HEK293 (cell line): ENCODE data around the gene ATP4A.

Experiments
- CTCF ChIA-PET: fragments of 350-600 bp; formaldehyde crosslinking; extraction: SDS; loops from one replicate; lab custom pipeline; 2021; ENCODE audit warnings: antibody characterized with exemption; lab: Yijun Ruan, JAX
- POLR2A ChIA-PET: fragments of 300-600 bp; formaldehyde crosslinking; extraction: SDS; loops from one replicate; lab custom pipeline; 2020; ENCODE audit warnings: antibody characterized with exemption, inconsistent platforms; lab: Yijun Ruan, JAX
- H3K27ac ChIP-seq: fragments of 200-500 bp; sonication (Bioruptor generic); 2 replicates; pipeline ENCODE4 v1.5.1; 2014; ENCODE audit warnings: low read depth, low read length, control low read depth, inconsistent platforms; ENCODE audit errors: extremely low read depth
- H3K36me3 ChIP-seq, 2 experiments: fragments of 200-500 bp in 1 of 2; sonication (Bioruptor generic) in 1 of 2; 1 replicate in 1 of 2; 2 replicates in 1 of 2; pipeline ENCODE4 v1.5.1; 2014 to 2017; ENCODE audit warnings: inconsistent platforms in 2 of 2, low read length in 2 of 2; ENCODE audit not compliant: control insufficient read depth in 2 of 2, insufficient read depth in 1 of 2
- H3K4me1 ChIP-seq: fragments of 200-500 bp; sonication (Bioruptor generic); 2 replicates; pipeline ENCODE4 v1.5.1; 2014; ENCODE audit warnings: mild to moderate bottlenecking, low read length, inconsistent platforms; ENCODE audit not compliant: control insufficient read depth, insufficient read depth
- H3K4me3 ChIP-seq: 2 replicates; pipeline ENCODE4 v1.5.1; 2011; ENCODE audit warnings: low read depth, mild to moderate bottlenecking, control low read depth, low read length, moderate library complexity
- H3K9me3 ChIP-seq: fragments of 200-500 bp; sonication (Bioruptor generic); 2 replicates; pipeline ENCODE4 v1.5.1; 2014; ENCODE audit warnings: low read depth, low read length, inconsistent platforms; ENCODE audit not compliant: control insufficient read depth, insufficient read depth
- EGR2 ChIP-seq: fragments of 450-650 bp; formaldehyde crosslinking; IDR thresholded peaks from 2 replicates; pipeline ENCODE4 v1.5.1; 2016; ENCODE audit warnings: low read depth, missing biosample characterization, missing genetic modification characterization
- IKZF3 ChIP-seq: fragments of 450-650 bp; IDR thresholded peaks from 2 replicates; pipeline ENCODE4 v1.5.0; 2018; ENCODE audit warnings: missing biosample characterization, mild to moderate bottlenecking, missing genetic modification characterization, moderate library complexity
- OSR2 ChIP-seq: fragments of 450-650 bp; formaldehyde crosslinking; IDR thresholded peaks from 2 replicates; pipeline ENCODE4 v1.5.1; 2016; ENCODE audit warnings: missing biosample characterization, missing genetic modification characterization
- SALL2 ChIP-seq: fragments of 450-650 bp; formaldehyde crosslinking; IDR thresholded peaks from 2 replicates; pipeline ENCODE4 v1.5.0; 2017; ENCODE audit warnings: missing biosample characterization, mild to moderate bottlenecking, missing genetic modification characterization, borderline replicate concordance
- ZFHX2 ChIP-seq: fragments of 450-650 bp; formaldehyde crosslinking; conservative IDR thresholded peaks from 2 replicates; pipeline ENCODE4 v1.5.1; 2016; ENCODE audit warnings: missing biosample characterization, missing genetic modification characterization
- ZNF140 ChIP-seq: fragments of 450-650 bp; formaldehyde crosslinking; IDR thresholded peaks from 2 replicates; pipeline ENCODE4 v1.5.1; 2016; ENCODE audit warnings: missing biosample characterization, missing genetic modification characterization
- ZNF175 ChIP-seq: fragments of 450-650 bp; formaldehyde crosslinking; IDR thresholded peaks from 2 replicates; pipeline ENCODE4 v1.5.1; 2016; ENCODE audit warnings: missing biosample characterization, missing genetic modification characterization
- ZNF19 ChIP-seq: fragments of 450-650 bp; formaldehyde crosslinking; IDR thresholded peaks from 2 replicates; pipeline ENCODE4; 2016; ENCODE audit warnings: missing biosample characterization, missing genetic modification characterization, low read depth
- ZNF23 ChIP-seq: fragments of 450-650 bp; formaldehyde crosslinking; IDR thresholded peaks from 2 replicates; pipeline ENCODE4 v1.5.1; 2016; ENCODE audit warnings: missing biosample characterization, missing genetic modification characterization, borderline replicate concordance
- ZNF24 ChIP-seq: fragments of 450-650 bp; formaldehyde crosslinking; IDR thresholded peaks from 2 replicates; pipeline ENCODE4 v1.5.1; 2016; ENCODE audit warnings: missing biosample characterization, missing genetic modification characterization
- ZNF311 ChIP-seq: fragments of 450-650 bp; formaldehyde crosslinking; IDR thresholded peaks from 2 replicates; pipeline ENCODE4 v1.5.1; 2017; ENCODE audit warnings: missing biosample characterization, missing genetic modification characterization, borderline replicate concordance
- ZNF416 ChIP-seq: fragments of 450-650 bp; formaldehyde crosslinking; IDR thresholded peaks from 2 replicates; pipeline ENCODE4 v1.5.1; 2016; ENCODE audit warnings: missing biosample characterization, missing genetic modification characterization
- ZNF473 ChIP-seq: fragments of 450-650 bp; formaldehyde crosslinking; IDR thresholded peaks from 2 replicates; pipeline ENCODE4 v1.5.1; 2017; ENCODE audit warnings: missing biosample characterization, missing genetic modification characterization
- ZNF521 ChIP-seq: fragments of 450-650 bp; formaldehyde crosslinking; IDR thresholded peaks from 2 replicates; pipeline ENCODE4 v1.5.1; 2017; ENCODE audit warnings: missing biosample characterization, mild to moderate bottlenecking, missing genetic modification characterization
- ZNF560 ChIP-seq: fragments of 450-650 bp; formaldehyde crosslinking; IDR thresholded peaks from 2 replicates; pipeline ENCODE4 v1.5.1; 2017; ENCODE audit warnings: missing biosample characterization, missing genetic modification characterization, borderline replicate concordance
- ZNF623 ChIP-seq: fragments of 450-650 bp; formaldehyde crosslinking; IDR thresholded peaks from 2 replicates; pipeline ENCODE4 v1.5.1; 2016; ENCODE audit warnings: missing biosample characterization, missing genetic modification characterization
- ZSCAN30 ChIP-seq: fragments of 450-650 bp; IDR thresholded peaks from 2 replicates; pipeline ENCODE4 v1.5.1; 2018; ENCODE audit warnings: missing biosample characterization, mild to moderate bottlenecking, missing genetic modification characterization, moderate library complexity
- TF ChIP-seq, protein P1 (sequence below): fragments of 450-650 bp; formaldehyde crosslinking; IDR thresholded peaks from 2 replicates; pipeline ENCODE4 v1.5.1; 2016; ENCODE audit warnings: missing biosample characterization, missing genetic modification characterization
- TF ChIP-seq, protein P2 (sequence below): fragments of 450-650 bp; formaldehyde crosslinking; IDR thresholded peaks from 2 replicates; pipeline ENCODE4 v1.5.1; 2017; ENCODE audit warnings: missing biosample characterization, mild to moderate bottlenecking, missing genetic modification characterization, moderate library complexity

The ATP4A gene

DNA sequence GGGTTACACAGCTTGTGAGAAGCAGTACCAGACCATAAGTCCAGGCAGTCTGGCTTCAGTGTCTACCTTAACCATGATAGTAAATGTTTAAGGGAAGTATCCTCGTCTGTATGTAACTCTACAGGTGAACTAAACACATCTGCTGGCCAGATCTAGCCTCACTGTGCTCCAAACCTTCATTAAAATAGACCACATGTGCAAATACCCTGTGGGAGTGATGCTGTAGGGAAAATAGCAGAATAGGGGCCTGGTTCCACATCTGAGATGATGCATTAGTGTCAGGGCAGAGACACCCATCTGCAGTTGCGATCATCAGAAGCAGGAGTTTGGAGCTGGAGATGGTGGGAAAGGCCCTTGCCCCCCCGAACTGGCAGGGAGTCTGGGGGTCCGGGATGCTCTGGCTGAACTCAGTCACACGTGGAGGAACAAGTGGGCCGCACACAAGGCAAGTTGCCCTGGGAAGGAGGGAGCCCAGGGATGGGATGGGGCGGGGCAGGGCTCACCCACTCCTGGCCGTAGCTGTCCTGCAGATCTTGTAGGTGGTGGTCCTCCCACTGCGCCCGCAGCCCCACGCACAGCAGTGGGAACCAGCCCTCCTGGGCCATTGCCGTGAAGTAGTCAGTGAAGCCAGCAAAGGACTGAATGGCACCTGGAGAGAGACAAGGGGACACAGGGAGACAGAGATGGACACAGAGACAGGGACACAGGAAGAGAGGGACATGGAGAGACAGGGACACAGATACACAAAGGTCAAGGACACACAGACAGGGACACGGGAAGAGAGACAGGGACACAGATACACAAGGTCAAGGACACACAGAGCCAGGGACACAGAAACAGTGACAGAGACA lies 10.7 kb downstream of the ATP4A start:
- H3K36me3 ChIP-seq: peaks cover 12 to 23% of the 10 kb centered on the region in 2 experiments; a peak in 2 of 3 replicates
- POLR2A ChIA-PET: interaction anchor here (1.2 kb wide), 1 partner anchor 91 kb away, joined by 4 read pairs; no protein-coding TSS in a partner anchor
- H3K9me3 ChIP-seq: no peaks in the 10 kb centered on the region
- H3K27ac ChIP-seq: no peak overlapping the region
- no peak overlapping the region for H3K4me3 ChIP-seq
- CTCF ChIA-PET: interaction anchor here (0.7 to 1.6 kb wide), 3 partner anchors 39 to 90 kb away, joined by 3 to 9 read pairs (median 6); no protein-coding TSS in a partner anchor
- no peaks in the 10 kb centered on the region for H3K4me1 ChIP-seq
- TF ChIP-seq ZNF623 (tag by site-specific recombination) (peak; percentile 92), ZSCAN30 (no peak), ZNF24 (tag by site-specific recombination) (no peak), ZNF521 (tag by site-specific recombination) (peak; percentile 50; the same call in 1 of the 2 replicates), SALL2 (tag by site-specific recombination) (0 out of 2 replicates have a peak, but pooled peaks have one; percentile 57), ZNF19 (no peak), EGR2 (tag by site-specific recombination) (peak; percentile 90), ZNF140 (no peak), ZNF23 (tag by site-specific recombination) (no peak), ZNF473 (tag by site-specific recombination) (peak; percentile 82; the same call in 1 of the 2 replicates), ZNF175 (tag by site-specific recombination) (peak; percentile 54; the same call in 1 of the 2 replicates), ZNF416 (tag by site-specific recombination) (no peak), OSR2 (tag by site-specific recombination) (no peak), IKZF3 (no peak), ZNF560 (tag by site-specific recombination) (no peak), ZNF311 (tag by site-specific recombination) (peak; percentile 98; the same call in 1 of the 2 replicates), ZFHX2 (tag by site-specific recombination) (peak; percentile 66)
- TF ChIP-seq, protein P1, sequence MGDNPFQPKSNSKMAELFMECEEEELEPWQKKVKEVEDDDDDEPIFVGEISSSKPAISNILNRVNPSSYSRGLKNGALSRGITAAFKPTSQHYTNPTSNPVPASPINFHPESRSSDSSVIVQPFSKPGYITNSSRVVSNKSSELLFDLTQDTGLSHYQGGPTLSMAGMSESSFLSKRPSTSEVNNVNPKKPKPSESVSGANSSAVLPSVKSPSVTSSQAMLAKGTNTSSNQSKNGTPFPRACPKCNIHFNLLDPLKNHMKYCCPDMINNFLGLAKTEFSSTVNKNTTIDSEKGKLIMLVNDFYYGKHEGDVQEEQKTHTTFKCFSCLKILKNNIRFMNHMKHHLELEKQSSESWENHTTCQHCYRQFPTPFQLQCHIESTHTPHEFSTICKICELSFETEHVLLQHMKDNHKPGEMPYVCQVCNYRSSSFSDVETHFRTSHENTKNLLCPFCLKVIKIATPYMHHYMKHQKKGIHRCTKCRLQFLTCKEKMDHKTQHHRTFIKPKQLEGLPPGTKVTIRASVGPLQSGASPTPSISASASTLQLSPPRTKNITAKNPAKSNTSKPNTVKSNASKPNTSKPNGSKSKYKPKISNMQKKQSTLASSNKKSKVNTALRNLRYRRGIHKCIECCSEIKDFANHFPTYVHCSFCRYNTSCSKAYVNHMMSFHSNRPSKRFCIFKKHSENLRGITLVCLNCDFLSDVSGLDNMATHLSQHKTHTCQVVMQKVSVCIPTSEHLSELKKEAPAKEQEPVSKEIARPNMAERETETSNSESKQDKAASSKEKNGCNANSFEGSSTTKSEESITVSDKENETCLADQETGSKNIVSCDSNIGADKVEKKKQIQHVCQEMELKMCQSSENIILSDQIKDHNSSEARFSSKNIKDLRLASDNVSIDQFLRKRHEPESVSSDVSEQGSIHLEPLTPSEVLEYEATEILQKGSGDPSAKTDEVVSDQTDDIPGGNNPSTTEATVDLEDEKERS (tag by site-specific recombination): no peak
- TF ChIP-seq, protein P2, sequence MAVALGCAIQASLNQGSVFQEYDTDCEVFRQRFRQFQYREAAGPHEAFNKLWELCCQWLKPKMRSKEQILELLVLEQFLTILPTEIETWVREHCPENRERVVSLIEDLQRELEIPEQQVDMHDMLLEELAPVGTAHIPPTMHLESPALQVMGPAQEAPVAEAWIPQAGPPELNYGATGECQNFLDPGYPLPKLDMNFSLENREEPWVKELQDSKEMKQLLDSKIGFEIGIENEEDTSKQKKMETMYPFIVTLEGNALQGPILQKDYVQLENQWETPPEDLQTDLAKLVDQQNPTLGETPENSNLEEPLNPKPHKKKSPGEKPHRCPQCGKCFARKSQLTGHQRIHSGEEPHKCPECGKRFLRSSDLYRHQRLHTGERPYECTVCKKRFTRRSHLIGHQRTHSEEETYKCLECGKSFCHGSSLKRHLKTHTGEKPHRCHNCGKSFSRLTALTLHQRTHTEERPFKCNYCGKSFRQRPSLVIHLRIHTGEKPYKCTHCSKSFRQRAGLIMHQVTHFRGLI (tag by site-specific recombination): no peak
